Ascending aorta (tissue), 2 donors: ENCODE measurements around the gene CD274. TPM values are rescaled to one million over a fixed set of nuclear protein-coding genes. Genes with fewer than 3 reads are reported as not detected.

ENCODE experiments used
- DNase-seq, 2 donors: peaks; one replicate each; pipeline ENCODE4 v3.0.0-alpha.2; 2019; ENCODE audit warnings: low spot score in 2 of 2
- H3K27ac ChIP-seq, 2 donors: fragments of 200-600 bp; sonication (generic); one replicate each; pipeline ENCODE4 v1.5.1; 2016 to 2017; ENCODE audit warnings: mild to moderate bottlenecking in 1 of 2
- H3K27me3 ChIP-seq: fragments of 200-600 bp; sonication (generic); one replicate; pipeline ENCODE4 v1.5.1; 2017
- H3K36me3 ChIP-seq, 2 donors: fragments of 200-600 bp; sonication (generic); one replicate each; pipeline ENCODE4 v1.5.1; 2016
- H3K4me1 ChIP-seq, 2 donors: fragments of 200-600 bp; sonication (generic); one replicate each; pipeline ENCODE4 v1.5.1; 2016 to 2017; ENCODE audit warnings: mild to moderate bottlenecking in 1 of 2
- H3K4me3 ChIP-seq, 2 donors: fragments of 200-600 bp; sonication (generic); one replicate each; pipeline ENCODE4 v1.5.1; 2016 to 2017; ENCODE audit warnings: mild to moderate bottlenecking in 1 of 2
- H3K9me3 ChIP-seq, 2 donors: fragments of 200-600 bp; sonication (generic); one replicate each; pipeline ENCODE4 v1.5.1; 2016
- CTCF ChIP-seq, 3 experiments: fragments of 200-600 bp in 2 of 3; fragments of 450-650 bp in 1 of 3; sonication (generic) in 2 of 3; IDR thresholded peaks; one replicate each; pipeline ENCODE4 v1.5.1; 2016 to 2019; ENCODE audit warnings: antibody characterized with exemption in 3 of 3, mild to moderate bottlenecking in 1 of 3, moderate library complexity in 1 of 3
- intact Hi-C: fragments of 100-400 bp; cut with DNase I; formaldehyde crosslinking; loops from one replicate; pipeline ENCODE4 v1.15.1; 2023
- total RNA-seq: library from RNA; depleted of rRNA; stranded (reverse); fragments of >200 nt; gene quantifications from one replicate; pipeline ENCODE4 v1.1.0, GENCODE V29; 2016

CD274 gene
- total RNA-seq, 1 donor from 2014 or later: 23.8 TPM

- Histone ChIP-seq H3K4me3 (no peak overlapping the region), H3K36me3 (no peaks in the 10 kb centered on the region), H3K4me1 (no peaks in the 10 kb centered on the region), H3K27me3 (no peaks in the 10 kb centered on the region), H3K27ac (no peak overlapping the region), H3K9me3 (no peaks in the 10 kb centered on the region)
- no peak for DNase-seq
- intact Hi-C loops: no loop called here
- TF ChIP-seq CTCF (IDR thresholded peaks at IDR 0.05): no peak
Observed at GRCh38 chr9:5419987-5420386, 30.4 kb upstream of the CD274 start.

- intact Hi-C loops: no loop called here
- H3K4me1 ChIP-seq: no peaks in the 10 kb centered on the region
- no peaks in the 10 kb centered on the region for H3K36me3 ChIP-seq
- H3K27me3 ChIP-seq: no peaks in the 10 kb centered on the region
- no peaks in the 10 kb centered on the region for H3K9me3 ChIP-seq
- no peak overlapping the region for H3K4me3 ChIP-seq
- TF ChIP-seq CTCF (IDR thresholded peaks at IDR 0.05): no peak
- DNase-seq: no peak
- H3K27ac ChIP-seq: no peak overlapping the region
Observed at GRCh38 chr9:5421163-5421562, 29.2 kb upstream of the CD274 start.

- intact Hi-C loops: no loop called here
Observed at GRCh38 chr9:5422276-5422675, 28.1 kb upstream of the CD274 start.

GRCh38 chr9:5425006-5425628, 25.2 kb upstream of the CD274 start:
- TF ChIP-seq CTCF (IDR thresholded peaks at IDR 0.05): peak; percentile 20 to 44 (median 28)
- Histone ChIP-seq H3K27ac (no peak overlapping the region), H3K4me3 (no peak overlapping the region), H3K4me1 (no peaks in the 10 kb centered on the region), H3K36me3 (no peaks in the 10 kb centered on the region), H3K9me3 (no peaks in the 10 kb centered on the region), H3K27me3 (no peaks in the 10 kb centered on the region)
- no peak for DNase-seq
- intact Hi-C loops: no loop called here

More at GRCh38 chr9:5422276-5422675, 28.1 kb upstream of the CD274 start:
- H3K36me3 ChIP-seq: no peaks in the 10 kb centered on the region
- no peaks in the 10 kb centered on the region for H3K27me3 ChIP-seq
- H3K27ac ChIP-seq: no peak overlapping the region
- H3K4me3 ChIP-seq: no peak overlapping the region
- no peak for TF ChIP-seq CTCF (IDR thresholded peaks at IDR 0.05)
- DNase-seq: no peak
- no peaks in the 10 kb centered on the region for H3K9me3 ChIP-seq
- no peaks in the 10 kb centered on the region for H3K4me1 ChIP-seq

- intact Hi-C loops: no loop called here
- Histone ChIP-seq H3K36me3 (no peaks in the 10 kb centered on the region), H3K27ac (no peak overlapping the region), H3K9me3 (no peaks in the 10 kb centered on the region), H3K4me3 (no peak overlapping the region), H3K27me3 (no peaks in the 10 kb centered on the region), H3K4me1 (no peaks in the 10 kb centered on the region)
- DNase-seq: no peak
- TF ChIP-seq CTCF (IDR thresholded peaks at IDR 0.05): no peak
Observed at GRCh38 chr9:5427005-5427404, 23.3 kb upstream of the CD274 start.

GRCh38 chr9:5428172-5428571, 22.2 kb upstream of the CD274 start:
- no peaks in the 10 kb centered on the region for H3K36me3 ChIP-seq
- no peak for DNase-seq
- intact Hi-C loops: no loop called here
- no peak overlapping the region for H3K4me3 ChIP-seq
- no peaks in the 10 kb centered on the region for H3K9me3 ChIP-seq
- H3K27ac ChIP-seq: no peak overlapping the region
- H3K4me1 ChIP-seq: no peaks in the 10 kb centered on the region
- no peaks in the 10 kb centered on the region for H3K27me3 ChIP-seq
- TF ChIP-seq CTCF (IDR thresholded peaks at IDR 0.05): no peak
